C4-2B (cell line): ENCODE results near the gene CCDC34.

Experiments
- ZFX ChIP-seq: fragments of 450-650 bp; IDR thresholded peaks from 2 replicates; pipeline ENCODE4 v1.6.1; 2017
- TF ChIP-seq, protein P1 (sequence below): fragments of 450-650 bp; conservative IDR thresholded peaks from 2 replicates; pipeline ENCODE4 v1.5.1; 2017; ENCODE audit warnings: mild to moderate bottlenecking

DNA sequence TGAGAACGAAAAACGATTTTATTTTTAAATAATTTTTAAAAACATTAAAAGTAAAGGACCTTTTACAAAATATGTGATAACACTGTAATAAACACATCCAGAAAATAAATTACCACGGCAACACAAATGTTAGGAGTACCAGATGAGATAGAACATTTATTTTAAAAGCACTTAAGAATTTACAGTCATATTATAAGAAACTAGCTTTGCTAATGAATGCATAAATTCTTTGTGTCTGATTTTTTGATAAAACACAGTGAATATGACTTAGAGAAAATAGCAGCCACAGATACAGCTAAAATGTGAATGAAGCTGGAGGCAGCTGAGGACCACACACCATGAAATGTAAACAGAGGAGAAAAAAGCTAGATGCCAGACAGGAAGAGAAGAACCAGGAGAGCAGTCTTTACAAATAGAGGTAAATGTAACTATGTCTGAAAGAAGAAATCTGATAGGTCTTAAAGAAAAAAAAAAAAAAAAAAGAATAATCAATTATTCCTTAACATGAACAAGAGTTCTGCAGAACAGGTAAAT is 14.6 kb downstream of the CCDC34 start:
- TF ChIP-seq, protein P1, sequence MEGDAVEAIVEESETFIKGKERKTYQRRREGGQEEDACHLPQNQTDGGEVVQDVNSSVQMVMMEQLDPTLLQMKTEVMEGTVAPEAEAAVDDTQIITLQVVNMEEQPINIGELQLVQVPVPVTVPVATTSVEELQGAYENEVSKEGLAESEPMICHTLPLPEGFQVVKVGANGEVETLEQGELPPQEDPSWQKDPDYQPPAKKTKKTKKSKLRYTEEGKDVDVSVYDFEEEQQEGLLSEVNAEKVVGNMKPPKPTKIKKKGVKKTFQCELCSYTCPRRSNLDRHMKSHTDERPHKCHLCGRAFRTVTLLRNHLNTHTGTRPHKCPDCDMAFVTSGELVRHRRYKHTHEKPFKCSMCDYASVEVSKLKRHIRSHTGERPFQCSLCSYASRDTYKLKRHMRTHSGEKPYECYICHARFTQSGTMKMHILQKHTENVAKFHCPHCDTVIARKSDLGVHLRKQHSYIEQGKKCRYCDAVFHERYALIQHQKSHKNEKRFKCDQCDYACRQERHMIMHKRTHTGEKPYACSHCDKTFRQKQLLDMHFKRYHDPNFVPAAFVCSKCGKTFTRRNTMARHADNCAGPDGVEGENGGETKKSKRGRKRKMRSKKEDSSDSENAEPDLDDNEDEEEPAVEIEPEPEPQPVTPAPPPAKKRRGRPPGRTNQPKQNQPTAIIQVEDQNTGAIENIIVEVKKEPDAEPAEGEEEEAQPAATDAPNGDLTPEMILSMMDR, result no peak
- no peak for TF ChIP-seq ZFX
